CD4-positive, alpha-beta memory T cell (primary cell): Measurements from ENCODE around the gene CCDC6. TPM values are rescaled to one million over a fixed set of nuclear protein-coding genes. Genes with fewer than 3 reads are reported as not detected.

Experiments
- CTCF ChIA-PET: fragments of 350-600 bp; sonication (Branson Sonifier 250); formaldehyde crosslinking; loops from one replicate; lab custom pipeline; 2021; ENCODE audit warnings: inconsistent platforms; ENCODE audit not compliant: partially characterized antibody; lab: Charles Lee
- POLR2A ChIA-PET: fragments of 350-600 bp; sonication (Branson Sonifier 250); formaldehyde crosslinking; loops from one replicate; lab custom pipeline; 2021; ENCODE audit not compliant: partially characterized antibody; lab: Charles Lee
- DNase-seq, 5 donors: peaks; one replicate each; pipeline versions ENCODE4 v3.0.0 to v3.0.0-alpha.2; 2020 to 2022; ENCODE audit warnings: mixed read lengths in 1 of 5
- H3K27ac ChIP-seq: one replicate; pipeline ENCODE4 v1.7.0; 2013; ENCODE audit warnings: low read depth, low read length
- H3K27me3 ChIP-seq: 2 replicates; pipeline ENCODE4 v1.7.0; 2013; ENCODE audit warnings: mild to moderate bottlenecking, low read length, moderate library complexity; ENCODE audit not compliant: insufficient read depth
- H3K36me3 ChIP-seq: 2 replicates; pipeline ENCODE4 v1.7.0; 2013; ENCODE audit warnings: mild to moderate bottlenecking, low read length, moderate library complexity; ENCODE audit not compliant: insufficient read depth
- H3K4me1 ChIP-seq: 2 replicates; pipeline ENCODE4 v1.7.0; 2013; ENCODE audit warnings: mild to moderate bottlenecking, low read length, moderate library complexity; ENCODE audit not compliant: insufficient read depth
- H3K4me3 ChIP-seq, 2 donors: one replicate each; pipeline ENCODE4 v1.7.0; 2013; ENCODE audit warnings: low read length in 2 of 2, mild to moderate bottlenecking in 1 of 2
- H3K9me3 ChIP-seq, 2 donors: one replicate each; pipeline ENCODE4 v1.7.0; 2013; ENCODE audit warnings: low read length in 2 of 2, control low read depth in 1 of 2; ENCODE audit not compliant: control insufficient read depth in 1 of 2
- H3K27ac Mint-ChIP-seq, 7 donors: one replicate each; pipeline ENCODE4 v1.8.0; 2020 to 2021; ENCODE audit warnings: mixed read lengths in 7 of 7, mild to moderate bottlenecking in 6 of 7, inconsistent platforms in 3 of 7, moderate library complexity in 3 of 7
- H3K27me3 Mint-ChIP-seq, 2 donors: one replicate each; pipeline ENCODE4 v1.8.0; 2020 to 2021; ENCODE audit warnings: mixed read lengths in 2 of 2
- H3K36me3 Mint-ChIP-seq, 2 donors: one replicate each; pipeline ENCODE4 v1.8.0; 2020 to 2021; ENCODE audit warnings: mixed read lengths in 2 of 2, inconsistent platforms in 1 of 2, mild to moderate bottlenecking in 1 of 2
- H3K4me1 Mint-ChIP-seq, 4 donors: one replicate each; pipeline ENCODE4 v1.8.0; 2020 to 2021; ENCODE audit warnings: mixed read lengths in 4 of 4, mild to moderate bottlenecking in 1 of 4
- H3K4me3 Mint-ChIP-seq, 8 donors: one replicate each; pipeline ENCODE4 v1.8.0; 2020 to 2021; ENCODE audit warnings: mixed read lengths in 8 of 8, mild to moderate bottlenecking in 7 of 8, moderate library complexity in 6 of 8, inconsistent platforms in 3 of 8
- H3K9me3 Mint-ChIP-seq, 8 donors: one replicate each; pipeline ENCODE4 v1.8.0; 2020 to 2021; ENCODE audit warnings: mixed read lengths in 8 of 8, mild to moderate bottlenecking in 5 of 8, inconsistent platforms in 3 of 8, moderate library complexity in 1 of 8
- intact Hi-C: fragments of 100-400 bp; cut with micrococcal nuclease; formaldehyde crosslinking; loops from one replicate; pipeline ENCODE4 v1.15.1; 2023
- polyA plus RNA-seq, 2 donors: library from polyadenylated mRNA; unstranded; fragments of 300-500 nt; fragmentation: Illumina TruSeq; gene quantifications; one replicate each; pipeline ENCODE4 v1.2.3, GENCODE V29; 2021
- total RNA-seq, 2 experiments: library from RNA; stranded (reverse); gene quantifications; one replicate each; pipeline ENCODE4 v1.2.3, GENCODE V29; 2021

CCDC6 gene
- total and polyA plus RNA-seq, 4 experiments from 2014 or later, result 4.4 to 22.5 (median 13.5) TPM

DNA sequence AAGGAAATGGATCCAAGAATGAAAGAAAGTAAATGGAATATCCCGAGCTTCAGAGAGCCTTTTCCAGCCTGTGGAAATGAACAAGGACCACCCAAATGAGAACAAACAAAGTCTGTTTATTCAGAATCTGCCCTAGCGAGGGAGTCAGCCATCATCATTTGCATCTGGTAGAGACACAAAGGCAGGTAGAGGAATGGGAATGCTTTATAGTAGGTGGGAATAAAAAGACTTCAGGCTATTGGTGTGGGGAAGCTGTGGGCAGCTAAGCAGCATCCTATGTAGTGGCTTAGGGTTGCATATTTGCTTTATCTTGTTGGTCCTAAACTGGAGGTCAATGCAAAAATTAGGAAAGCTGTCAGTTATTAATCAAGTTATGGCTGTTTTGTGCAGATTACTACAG is 143.9 kb downstream of the CCDC6 start:
- H3K27ac ChIP-seq, result no peak overlapping the region
- DNase-seq, result no peak
- no peaks in the 10 kb centered on the region for H3K4me1 ChIP-seq
- Mint-ChIP-seq H3K27ac (no peak overlapping the region), H3K36me3 (peaks cover 0 to 4% of the 10 kb centered on the region in 2 donors), H3K27me3 (peaks cover 5 to 7% of the 10 kb centered on the region in 2 donors), H3K4me3 (no peak overlapping the region), H3K9me3 (peaks cover 0 to 13% (median 5%) of the 10 kb centered on the region in 8 donors), H3K4me1 (no peaks in the 10 kb centered on the region)
- no peaks in the 10 kb centered on the region for H3K27me3 ChIP-seq
- CTCF ChIA-PET, result no interaction called here
- no peaks in the 10 kb centered on the region for H3K36me3 ChIP-seq
- H3K4me3 ChIP-seq, result no peak overlapping the region
- no peaks in the 10 kb centered on the region for H3K9me3 ChIP-seq
- intact Hi-C loops, result no loop called here
- POLR2A ChIA-PET, result no interaction called here

DNA sequence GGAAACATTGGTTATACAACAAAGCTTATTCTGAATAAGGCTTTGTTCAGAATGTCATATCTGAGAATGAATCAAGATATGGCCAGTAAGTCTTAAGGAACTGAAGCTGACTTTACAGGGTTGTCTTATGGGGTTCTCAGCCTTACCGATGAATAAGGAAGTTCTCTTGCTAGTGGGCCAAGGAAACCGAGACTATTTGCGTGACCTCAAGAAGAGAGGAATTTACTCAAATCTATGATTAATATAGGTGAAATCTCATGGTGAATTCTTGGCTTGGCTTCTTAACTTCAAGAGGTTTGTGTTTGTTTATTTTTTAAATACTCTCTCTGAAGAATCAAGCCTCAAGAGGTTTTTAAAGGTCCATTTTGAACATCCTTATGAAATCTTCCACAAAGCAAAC is 148.4 kb downstream of the CCDC6 start:
- no peak for DNase-seq
- Histone ChIP-seq H3K4me3 (no peak overlapping the region), H3K9me3 (no peaks in the 10 kb centered on the region), H3K36me3 (no peaks in the 10 kb centered on the region), H3K27me3 (no peaks in the 10 kb centered on the region), H3K4me1 (no peaks in the 10 kb centered on the region), H3K27ac (no peak overlapping the region)
- peaks cover 0 to 13% (median 5%) of the 10 kb centered on the region in 8 donors for H3K9me3 Mint-ChIP-seq
- peaks cover 0 to 4% of the 10 kb centered on the region in 2 donors for H3K36me3 Mint-ChIP-seq
- no peak overlapping the region for H3K27ac Mint-ChIP-seq
- ChIA-PET POLR2A (no interaction called here), CTCF (no interaction called here)
- H3K4me3 Mint-ChIP-seq, result no peak overlapping the region
- H3K27me3 Mint-ChIP-seq, result peaks cover 6 to 9% of the 10 kb centered on the region in 2 donors
- no peaks in the 10 kb centered on the region for H3K4me1 Mint-ChIP-seq
- intact Hi-C loops, result no loop called here

DNA sequence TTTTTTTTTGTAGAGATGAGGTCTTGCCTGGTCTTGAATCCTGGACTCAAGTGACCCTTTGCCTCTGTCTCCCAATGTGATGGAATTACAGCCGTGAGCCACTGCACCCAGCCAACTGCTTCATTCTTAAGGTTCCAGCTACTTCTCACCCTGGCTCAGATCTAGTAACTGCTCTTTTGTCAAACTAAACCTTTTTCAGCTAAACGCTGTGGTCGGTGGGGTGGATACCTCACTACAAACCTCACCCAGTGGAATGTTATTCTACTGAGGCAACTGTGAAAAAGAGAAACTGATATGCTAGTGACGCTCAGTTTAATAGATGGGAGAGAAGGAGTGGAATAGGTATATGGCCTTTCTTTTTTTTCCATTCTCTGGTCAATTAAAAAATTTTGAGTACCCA is 151.4 kb downstream of the CCDC6 start:
- Mint-ChIP-seq H3K36me3 (no peaks in the 10 kb centered on the region), H3K27ac (no peak overlapping the region), H3K27me3 (peaks cover 4 to 6% of the 10 kb centered on the region in 2 donors), H3K4me3 (no peak overlapping the region), H3K9me3 (peaks cover 0 to 2% (median 0%) of the 10 kb centered on the region in 8 donors), H3K4me1 (no peaks in the 10 kb centered on the region)
- CTCF ChIA-PET, result no interaction called here
- POLR2A ChIA-PET, result no interaction called here
- intact Hi-C loops, result no loop called here
- DNase-seq, result no peak
- no peaks in the 10 kb centered on the region for H3K9me3 ChIP-seq
- no peak overlapping the region for H3K27ac ChIP-seq
- no peaks in the 10 kb centered on the region for H3K27me3 ChIP-seq
- no peaks in the 10 kb centered on the region for H3K36me3 ChIP-seq
- H3K4me1 ChIP-seq, result no peaks in the 10 kb centered on the region
- no peak overlapping the region for H3K4me3 ChIP-seq

DNA sequence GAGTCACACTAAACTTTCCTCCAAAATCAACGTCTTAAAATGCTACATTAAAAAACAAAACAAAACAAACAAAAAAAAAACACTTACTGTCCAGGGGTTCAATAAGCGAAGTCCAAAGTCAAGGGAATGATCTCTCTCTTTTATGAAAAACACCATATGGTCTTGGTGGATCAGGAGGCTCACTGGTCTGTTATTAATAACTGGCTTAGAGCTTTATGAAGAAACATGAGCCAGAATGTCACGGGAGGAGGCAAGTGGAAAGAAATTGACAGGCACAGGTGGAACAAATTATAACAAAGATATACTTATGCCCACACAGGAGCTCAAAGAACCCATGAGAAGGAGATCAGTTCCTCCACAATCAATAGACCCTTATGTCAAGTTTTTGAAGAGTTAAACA is 153.1 kb downstream of the CCDC6 start, which contains the start of gene MRLN:
MRLN (minus strand) TSS at position 189 of the 400 bp plus-strand sequence.
- H3K4me1 Mint-ChIP-seq, result no peaks in the 10 kb centered on the region
- POLR2A ChIA-PET, result no interaction called here
- no peaks in the 10 kb centered on the region for H3K9me3 Mint-ChIP-seq
- Histone ChIP-seq H3K36me3 (no peaks in the 10 kb centered on the region), H3K4me3 (no peak within 1 kb of the TSS), H3K9me3 (no peaks in the 10 kb centered on the region), H3K4me1 (no peaks in the 10 kb centered on the region), H3K27me3 (no peaks in the 10 kb centered on the region), H3K27ac (no peak within 1 kb of the TSS)
- DNase-seq, result no peak
- H3K27ac Mint-ChIP-seq, result no peak within 1 kb of the TSS
- H3K27me3 Mint-ChIP-seq, result peaks cover 3 to 6% of the 10 kb centered on the region in 2 donors
- H3K36me3 Mint-ChIP-seq, result no peaks in the 10 kb centered on the region
- intact Hi-C loops, result no loop called here
- no peak within 1 kb of the TSS for H3K4me3 Mint-ChIP-seq
- CTCF ChIA-PET, result no interaction called here

DNA sequence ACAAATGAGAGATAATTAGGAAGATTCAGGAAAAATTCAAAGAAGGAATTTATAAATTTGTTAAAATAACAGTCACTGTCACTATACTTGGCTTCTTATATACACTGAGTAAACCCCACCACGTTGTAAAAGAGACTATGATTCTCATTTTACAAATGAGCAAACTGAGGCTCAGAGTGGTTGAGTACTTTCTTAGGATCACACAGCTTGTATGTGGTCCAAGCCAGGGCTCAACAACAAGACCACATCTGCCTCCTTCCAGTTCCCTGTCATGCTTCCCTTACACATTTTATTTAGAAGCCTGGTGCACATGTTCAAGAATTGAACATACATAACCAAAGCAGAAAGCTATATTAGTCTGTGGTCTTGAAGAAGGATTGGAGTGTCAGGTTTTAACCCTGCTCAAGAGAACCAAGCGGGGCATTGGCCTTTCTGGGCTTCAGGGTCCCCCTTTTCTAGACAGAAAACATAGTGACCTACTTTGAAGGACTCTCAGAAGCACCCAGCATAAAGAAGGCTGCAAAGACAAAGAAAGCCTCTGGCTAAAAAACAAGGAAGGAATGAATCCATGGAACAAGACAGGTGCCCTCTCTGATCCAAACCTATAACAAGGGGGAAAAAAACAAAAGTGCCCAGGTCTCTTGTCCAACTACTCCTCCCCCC is 153.9 kb downstream of the CCDC6 start:
- H3K27me3 Mint-ChIP-seq, result peaks cover 5 to 9% of the 10 kb centered on the region in 2 donors
- CTCF ChIA-PET, result no interaction called here
- POLR2A ChIA-PET, result no interaction called here

DNA sequence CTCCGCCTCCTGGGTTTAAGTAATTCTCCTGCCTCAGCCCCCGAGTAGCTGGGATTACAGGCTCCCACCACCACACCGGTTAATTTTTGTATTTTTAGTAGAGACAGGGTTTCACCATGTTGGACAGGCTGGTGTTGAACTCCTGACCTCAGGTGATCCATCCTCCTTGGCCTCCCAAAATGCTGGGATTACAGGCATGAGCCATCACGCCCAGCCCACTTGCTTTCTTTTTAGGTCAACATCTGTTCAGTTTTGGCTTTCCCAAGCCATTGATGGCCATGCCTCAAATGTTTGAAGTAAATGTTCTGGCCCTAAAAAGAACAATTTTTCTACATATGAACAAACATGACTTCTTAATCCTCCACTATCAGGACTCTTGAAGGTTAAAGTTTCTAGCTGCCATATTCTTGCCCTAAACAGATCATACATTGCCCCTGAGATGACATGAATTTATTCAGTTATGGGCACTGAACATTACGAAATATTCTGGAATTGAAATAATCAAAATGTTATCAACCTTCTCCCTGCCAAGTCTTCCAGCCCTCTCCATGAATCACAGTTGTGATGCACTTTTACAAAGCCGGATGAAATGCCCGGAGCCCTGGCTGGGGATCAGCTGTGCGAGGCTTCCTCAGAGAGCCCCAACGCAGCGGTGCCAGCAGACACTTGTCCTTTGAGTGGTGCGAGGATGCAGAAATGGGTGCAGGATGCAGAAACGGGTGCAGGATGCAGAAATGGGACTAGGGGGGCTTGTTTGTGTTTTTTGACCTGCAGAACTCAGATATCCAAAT is 156.0 kb downstream of the CCDC6 start:
- Histone ChIP-seq H3K27ac (no peak overlapping the region), H3K4me1 (no peaks in the 10 kb centered on the region), H3K9me3 (no peaks in the 10 kb centered on the region), H3K4me3 (no peak overlapping the region), H3K27me3 (no peaks in the 10 kb centered on the region), H3K36me3 (no peaks in the 10 kb centered on the region)
- ChIA-PET CTCF (no interaction called here), POLR2A (no interaction called here)
- Mint-ChIP-seq H3K4me1 (no peaks in the 10 kb centered on the region), H3K36me3 (no peaks in the 10 kb centered on the region), H3K4me3 (peak overlapping the region in 1 of 8 donors; percentile 25), H3K27ac (no peak overlapping the region), H3K9me3 (no peaks in the 10 kb centered on the region), H3K27me3 (peaks cover 5 to 9% of the 10 kb centered on the region in 2 donors)
- intact Hi-C loops, result no loop called here
- no peak for DNase-seq

More for the DNA sequence above, 153.9 kb downstream of the CCDC6 start:
- H3K9me3 Mint-ChIP-seq, result no peaks in the 10 kb centered on the region
- H3K4me3 Mint-ChIP-seq, result no peak overlapping the region
- H3K36me3 Mint-ChIP-seq, result no peaks in the 10 kb centered on the region
- Histone ChIP-seq H3K4me3 (no peak overlapping the region), H3K4me1 (no peaks in the 10 kb centered on the region), H3K27me3 (no peaks in the 10 kb centered on the region), H3K9me3 (no peaks in the 10 kb centered on the region), H3K36me3 (no peaks in the 10 kb centered on the region), H3K27ac (no peak overlapping the region)
- no peak for DNase-seq
- H3K4me1 Mint-ChIP-seq, result no peaks in the 10 kb centered on the region
- intact Hi-C loops, result no loop called here
- H3K27ac Mint-ChIP-seq, result no peak overlapping the region

DNA sequence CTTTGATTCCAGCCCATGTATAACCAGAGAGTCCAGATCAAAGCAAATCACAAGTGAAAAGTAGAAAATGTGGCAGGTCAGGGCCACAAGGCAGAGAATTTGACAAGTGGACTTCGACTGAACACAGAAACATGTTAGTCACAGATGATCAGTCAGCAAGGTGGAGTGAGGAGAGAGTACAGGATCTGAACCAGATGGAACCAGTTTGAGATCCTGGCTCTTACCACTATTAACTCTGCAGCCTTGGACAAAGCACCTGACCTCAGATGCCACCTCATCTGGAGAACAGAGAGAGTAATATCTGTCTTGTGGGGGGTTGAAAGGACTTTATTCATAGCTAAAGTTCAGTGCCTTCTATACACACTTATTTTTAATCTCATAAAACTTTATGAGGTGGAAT is 157.5 kb downstream of the CCDC6 start:
- Histone ChIP-seq H3K36me3 (no peaks in the 10 kb centered on the region), H3K27ac (no peak overlapping the region), H3K4me3 (no peak overlapping the region), H3K4me1 (no peaks in the 10 kb centered on the region), H3K27me3 (no peaks in the 10 kb centered on the region), H3K9me3 (no peaks in the 10 kb centered on the region)
- Mint-ChIP-seq H3K36me3 (no peaks in the 10 kb centered on the region), H3K4me1 (no peaks in the 10 kb centered on the region), H3K27me3 (peaks cover 4 to 9% of the 10 kb centered on the region in 2 donors), H3K4me3 (no peak overlapping the region), H3K9me3 (peaks cover 0 to 4% (median 0%) of the 10 kb centered on the region in 8 donors), H3K27ac (no peak overlapping the region)
- intact Hi-C loops, result no loop called here
- ChIA-PET POLR2A (no interaction called here), CTCF (no interaction called here)
- DNase-seq, result no peak
